Measurements from ENCODE around the gene PXDN.
"Not testable (repeated sequence)": the region's sequence is repeated elsewhere in the genome, so short reads cannot be mapped to it uniquely, and the experiment has no call there.

Gene PXDN

DNA sequence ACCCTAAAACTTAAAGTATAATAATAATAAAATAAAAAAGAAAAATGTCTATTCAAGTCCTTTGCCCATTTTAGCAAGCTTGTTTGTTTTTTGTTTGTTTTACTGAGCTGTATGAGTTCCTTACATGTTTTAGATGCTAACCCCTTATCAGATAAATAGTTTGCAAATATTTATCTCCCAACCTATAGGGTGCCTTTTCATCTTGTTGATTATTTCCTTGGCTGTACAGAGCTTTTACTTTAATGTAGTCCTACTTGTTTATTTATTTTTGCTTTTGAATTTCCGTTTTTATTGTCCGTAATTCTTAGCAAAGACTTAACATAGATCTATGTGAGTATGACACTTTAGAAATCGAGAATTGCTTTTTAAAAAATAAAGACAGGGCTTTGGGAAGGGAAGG is 17.8 kb downstream of the PXDN start:
- DNase-seq (ENCODE audit: low read depth in 2 of 2) = no peak

DNA sequence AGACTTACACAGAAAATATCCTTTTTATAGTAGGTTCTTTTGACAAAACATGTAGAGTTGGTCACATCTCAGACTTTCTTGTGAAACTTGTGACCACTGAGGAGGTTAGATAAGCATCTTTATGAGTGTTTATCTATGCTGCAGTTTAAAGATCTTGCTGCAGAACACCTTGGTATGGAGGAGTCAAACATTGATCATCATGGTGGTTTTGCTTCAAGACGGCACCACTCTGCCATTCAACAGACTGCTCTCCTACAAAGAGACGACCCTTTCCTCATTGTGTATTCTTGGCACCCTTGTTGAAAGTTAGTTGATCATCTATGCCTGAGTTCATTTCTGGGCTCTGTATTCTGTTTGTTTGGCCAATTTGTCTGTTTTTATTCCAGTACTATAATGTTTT is 20.0 kb downstream of the PXDN start:
- DNase-seq (ENCODE audit: low read depth in 2 of 2) = not testable (repeated sequence)

DNA sequence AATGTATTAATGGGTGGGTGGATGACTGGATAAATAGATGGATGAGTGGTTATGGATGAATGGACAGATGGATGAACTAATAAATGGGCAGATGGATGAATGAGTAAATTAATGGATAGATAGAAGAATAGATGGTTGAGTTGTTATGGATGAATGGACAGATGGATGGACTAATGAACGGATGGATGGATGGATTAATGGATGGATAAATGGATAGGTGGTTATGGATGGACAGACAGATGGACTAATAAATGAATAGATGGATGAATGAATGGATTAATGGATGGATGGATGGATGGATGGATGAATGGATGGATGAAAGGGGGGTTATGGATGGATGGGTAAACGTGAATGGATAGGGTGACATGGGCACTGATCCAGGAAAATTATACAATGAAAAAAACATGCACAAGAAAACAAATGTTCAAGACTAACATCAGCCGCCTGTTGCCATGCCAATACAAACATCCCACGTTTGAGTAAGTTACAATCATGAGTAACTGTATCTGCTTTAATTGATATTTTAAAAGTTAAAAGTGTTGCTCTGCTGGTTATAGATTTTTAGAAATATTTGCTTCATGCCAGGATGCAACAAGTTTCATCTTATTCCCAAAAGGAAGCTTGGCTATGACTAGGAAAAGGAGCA is 20.8 kb downstream of the PXDN start:
- no peak for DNase-seq (ENCODE audit: low read depth in 2 of 2)

DNA sequence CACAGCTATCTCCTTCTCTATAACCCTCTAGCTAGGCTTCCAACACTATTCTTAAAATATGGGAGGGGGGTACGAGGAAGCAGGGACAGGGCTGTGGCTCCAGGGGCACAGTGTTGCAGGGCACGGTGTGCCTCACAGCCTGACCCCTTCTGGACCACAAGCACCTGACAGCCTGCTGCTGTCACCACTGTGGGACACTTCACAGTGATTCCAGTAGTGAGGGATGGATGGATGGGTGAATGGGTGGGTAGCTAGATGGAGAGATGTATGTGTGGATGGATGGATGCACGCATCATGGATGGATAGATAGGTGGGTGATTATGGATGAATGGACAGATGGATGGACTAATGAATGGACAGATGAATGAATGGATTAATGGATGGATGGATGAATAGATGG is 21.6 kb downstream of the PXDN start:
- DNase-seq (ENCODE audit: low read depth in 2 of 2) = no peak

DNA sequence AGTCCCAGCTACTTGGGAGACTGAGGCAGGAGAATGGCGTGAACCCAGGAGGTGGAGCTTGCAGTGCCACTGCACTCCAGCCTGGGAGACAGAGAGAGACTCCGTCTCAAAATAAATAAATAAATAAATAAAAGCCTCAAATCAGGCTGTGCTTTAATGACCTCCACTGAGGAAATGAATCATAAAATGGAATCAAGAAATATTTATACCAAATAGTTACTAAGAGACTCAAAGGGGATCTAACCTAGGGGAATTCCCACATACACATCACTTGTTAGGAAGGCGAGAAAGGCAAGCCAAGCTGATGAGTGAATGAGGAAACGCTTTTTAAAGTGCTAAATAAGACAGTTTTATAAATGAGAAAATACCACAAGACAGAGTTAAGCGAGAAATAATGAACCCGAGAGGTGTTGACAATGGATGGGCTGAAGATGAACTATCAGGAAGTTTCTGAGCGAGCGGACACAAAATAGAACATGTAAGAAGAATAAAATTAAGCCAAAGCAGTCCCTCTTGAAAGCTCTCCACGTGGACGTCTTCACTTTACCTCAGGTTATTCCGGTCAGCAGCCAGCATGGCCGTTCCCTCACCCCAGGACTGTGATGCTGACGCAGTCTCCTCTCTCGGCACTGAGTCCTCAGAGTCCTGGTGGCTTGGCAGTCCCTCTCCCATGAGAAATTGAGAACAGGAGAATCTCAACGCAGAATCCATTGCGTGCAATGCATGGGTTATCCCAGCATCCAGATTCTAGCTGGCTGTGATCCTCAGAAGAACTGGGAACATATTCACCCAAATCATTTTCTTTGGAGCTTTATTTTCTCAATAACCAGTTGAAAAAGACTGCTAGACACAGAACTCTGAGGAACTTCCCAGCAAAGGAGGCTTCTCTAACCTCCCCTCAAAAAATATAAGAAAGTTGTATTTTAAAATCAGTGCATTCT is 22.3 kb downstream of the PXDN start:
- no peak for DNase-seq (ENCODE audit: low read depth in 2 of 2)

DNA sequence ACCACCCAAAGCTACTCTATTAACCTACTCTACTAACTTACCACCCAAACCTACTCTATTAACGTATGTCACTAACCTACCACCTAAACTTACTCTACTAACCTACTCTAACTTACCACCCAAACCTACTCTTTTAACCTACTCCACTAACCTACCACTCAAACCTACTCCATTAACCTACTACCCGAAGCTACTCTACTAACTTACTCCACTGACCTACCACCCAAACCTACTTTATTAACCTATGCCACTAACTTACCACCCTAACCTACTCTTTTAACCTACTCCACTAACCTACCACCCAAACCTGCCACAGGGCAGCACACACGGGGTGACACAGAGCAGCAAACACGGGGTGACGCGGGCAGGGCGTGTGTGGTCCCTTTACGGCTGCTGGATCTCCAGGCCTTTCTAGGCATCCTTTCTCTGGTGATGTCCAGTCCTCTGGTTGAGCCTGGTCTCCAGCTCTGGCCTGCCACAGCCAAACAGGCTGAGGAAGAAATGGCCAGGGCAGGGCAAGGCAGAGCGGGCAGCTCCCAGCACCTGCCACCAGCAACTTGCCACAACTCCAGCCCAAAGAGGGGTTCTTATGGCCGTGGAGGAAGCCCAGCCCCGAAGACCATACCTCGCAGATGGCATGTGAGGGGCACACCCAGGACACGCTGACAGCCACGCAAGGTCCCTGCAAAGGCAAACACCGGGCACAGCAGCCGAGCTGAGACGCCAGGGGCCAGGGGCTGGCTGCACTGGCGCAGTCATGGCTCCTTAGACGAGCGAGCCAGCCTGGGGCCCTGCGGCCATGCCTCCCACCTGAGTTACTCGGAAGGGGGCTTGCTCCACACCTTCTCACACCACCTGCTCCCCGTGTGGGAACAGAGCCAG is 25.7 kb downstream of the PXDN start:
- no peak for DNase-seq (ENCODE audit: low read depth in 2 of 2)

DNA sequence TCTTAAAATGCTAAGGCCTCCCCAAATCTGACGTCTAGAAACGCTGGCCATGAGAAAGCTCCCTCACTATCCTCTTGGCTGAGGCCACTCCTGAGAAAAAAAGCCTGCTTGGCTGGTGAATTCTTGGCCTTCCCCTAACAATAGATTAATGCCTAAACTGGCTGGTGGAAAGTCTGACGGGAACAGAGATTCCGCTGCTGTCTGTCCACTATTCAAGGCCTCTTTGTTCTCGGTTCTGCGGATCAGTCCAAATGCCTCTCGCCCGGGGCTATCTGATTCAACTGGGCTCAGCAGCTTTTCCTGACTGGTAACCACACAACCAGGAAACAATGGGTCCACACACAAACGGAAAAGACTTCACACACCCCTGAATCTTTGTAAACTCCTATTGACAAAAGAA is 27.2 kb downstream of the PXDN start:
- DNase-seq (ENCODE audit: low read depth in 2 of 2) = no peak

DNA sequence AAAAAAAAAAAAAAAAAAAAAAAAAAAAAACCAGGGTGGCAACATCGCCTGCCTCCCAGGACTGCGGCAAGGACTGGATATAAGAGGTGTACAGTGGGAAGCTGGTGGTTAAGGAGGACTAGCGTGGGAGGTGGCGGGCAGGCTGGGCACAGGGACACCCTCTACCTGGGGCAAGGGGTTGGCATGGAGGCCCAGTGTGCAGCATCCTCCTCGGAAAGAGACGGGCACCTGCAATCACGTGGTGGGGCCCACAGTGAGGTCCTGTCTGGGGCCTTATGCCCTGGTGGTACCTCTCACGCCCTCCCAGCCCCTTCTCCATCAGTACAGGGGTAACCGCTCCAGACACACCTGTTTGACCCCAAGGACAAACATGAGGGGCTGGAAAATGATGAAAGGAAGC is 27.9 kb downstream of the PXDN start:
- DNase-seq (ENCODE audit: low read depth in 2 of 2) = no peak

DNA sequence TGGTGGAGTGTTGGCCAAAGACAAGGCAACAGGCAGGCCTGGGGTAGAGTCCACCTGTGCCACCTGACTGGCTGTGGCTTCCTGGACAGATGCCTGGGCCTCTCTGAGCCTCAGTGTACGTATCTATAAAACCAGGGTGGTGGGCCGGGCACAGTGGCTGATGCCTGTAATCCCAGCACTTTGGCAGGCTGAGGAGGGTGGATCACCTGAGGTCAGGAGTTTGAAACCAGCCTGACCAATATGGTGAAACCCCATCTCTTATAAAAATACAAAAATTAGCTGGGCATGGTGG is 28.4 kb downstream of the PXDN start:
- not testable (repeated sequence) for DNase-seq (ENCODE audit: low read depth in 2 of 2)

DNA sequence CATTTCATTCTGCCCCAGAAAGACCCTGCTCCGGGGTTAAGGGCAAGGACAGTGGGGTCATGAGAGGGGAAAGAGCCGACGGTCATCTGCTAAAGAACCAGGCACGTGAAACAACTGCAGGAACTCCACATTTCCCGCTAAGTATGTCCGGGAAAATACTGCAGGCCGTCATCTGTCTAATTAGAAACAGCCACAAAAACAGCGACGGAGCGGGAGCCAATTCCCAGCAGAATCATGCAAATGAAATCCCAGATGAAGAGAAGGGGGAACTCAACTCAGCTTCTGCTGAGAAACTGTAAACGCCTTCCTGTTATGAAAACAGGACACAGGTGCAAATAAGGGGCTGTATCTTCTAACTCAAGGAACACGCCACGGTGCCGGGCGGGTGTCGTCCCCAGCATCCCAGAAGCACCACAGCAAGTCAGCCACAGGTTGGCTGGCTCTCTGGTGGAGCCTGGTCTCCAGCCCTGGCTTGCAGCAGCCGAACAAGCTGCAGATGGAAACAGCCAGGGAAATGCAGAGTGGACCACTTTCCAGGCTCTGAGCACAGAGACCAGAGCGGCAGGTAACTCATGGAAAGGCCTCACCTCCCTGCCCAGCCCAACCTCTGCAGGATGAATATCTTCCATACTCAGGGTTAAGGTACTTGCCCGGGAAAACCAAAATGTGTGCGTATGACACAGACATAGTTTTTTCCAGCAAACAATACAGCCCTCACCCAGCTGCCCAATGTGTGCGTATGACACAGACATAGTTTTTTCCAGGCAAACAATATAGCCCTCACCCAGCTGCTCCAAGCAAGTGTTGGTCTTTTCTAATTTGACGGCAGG is 28.9 kb downstream of the PXDN start:
- no peak for DNase-seq (ENCODE audit: low read depth in 2 of 2)

DNA sequence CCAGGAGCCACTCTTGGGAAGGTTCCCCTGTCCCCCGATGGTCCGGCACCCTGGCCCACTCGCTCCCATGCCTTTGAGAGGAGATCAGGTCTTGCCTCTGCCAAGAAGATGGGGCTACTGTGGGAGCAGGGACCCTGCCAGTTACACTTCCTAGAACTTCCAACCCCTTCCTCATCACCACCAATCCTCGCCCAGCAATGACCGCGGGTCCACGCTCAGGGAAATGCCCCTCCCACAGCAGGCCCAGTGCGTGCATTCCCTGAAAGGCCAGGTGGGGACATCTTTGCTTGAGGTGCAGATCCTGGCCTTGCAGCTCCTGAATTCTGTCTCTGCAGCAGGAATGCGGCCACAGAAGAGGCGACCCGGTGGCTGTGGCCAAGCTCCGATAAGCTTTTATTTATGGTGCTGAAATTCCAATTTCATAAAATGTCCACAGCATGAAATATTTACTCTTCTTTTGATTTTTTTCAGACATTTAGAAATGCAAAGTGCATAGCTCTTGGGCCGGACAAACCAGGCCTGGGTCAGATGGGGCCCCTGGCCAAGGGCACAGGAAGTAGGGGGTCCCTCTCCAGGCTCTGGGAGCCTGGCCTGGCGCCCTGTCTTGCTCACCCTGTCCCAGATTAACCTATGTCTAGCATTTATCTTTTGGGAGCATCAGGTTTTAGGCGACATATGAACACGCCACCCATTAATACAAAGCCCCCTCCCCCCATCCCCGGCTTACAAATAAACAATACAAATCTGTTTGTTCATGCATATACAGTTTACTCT is 29.8 kb downstream of the PXDN start:
- no peak for DNase-seq (ENCODE audit: low read depth in 2 of 2)

DNA sequence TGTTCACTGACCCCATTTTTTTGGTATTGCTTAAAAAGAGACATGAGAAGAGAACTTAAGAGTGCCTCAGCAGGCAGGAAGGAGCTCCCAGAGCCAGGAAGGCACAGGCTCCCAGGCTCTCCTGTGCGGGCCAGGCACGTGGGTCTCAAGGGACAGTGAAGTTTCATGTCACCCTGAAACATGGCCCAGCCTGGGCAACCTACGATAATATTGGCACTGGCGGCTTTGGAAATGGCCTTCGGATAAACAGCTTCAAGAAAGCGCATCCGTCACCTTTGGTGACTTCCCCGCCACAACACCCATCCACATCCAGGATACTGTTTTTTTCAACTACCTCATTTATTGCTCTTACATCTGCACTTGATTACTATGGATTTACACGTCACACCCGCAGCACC is 30.5 kb downstream of the PXDN start:
- DNase-seq (ENCODE audit: low read depth in 2 of 2) = no peak

DNA sequence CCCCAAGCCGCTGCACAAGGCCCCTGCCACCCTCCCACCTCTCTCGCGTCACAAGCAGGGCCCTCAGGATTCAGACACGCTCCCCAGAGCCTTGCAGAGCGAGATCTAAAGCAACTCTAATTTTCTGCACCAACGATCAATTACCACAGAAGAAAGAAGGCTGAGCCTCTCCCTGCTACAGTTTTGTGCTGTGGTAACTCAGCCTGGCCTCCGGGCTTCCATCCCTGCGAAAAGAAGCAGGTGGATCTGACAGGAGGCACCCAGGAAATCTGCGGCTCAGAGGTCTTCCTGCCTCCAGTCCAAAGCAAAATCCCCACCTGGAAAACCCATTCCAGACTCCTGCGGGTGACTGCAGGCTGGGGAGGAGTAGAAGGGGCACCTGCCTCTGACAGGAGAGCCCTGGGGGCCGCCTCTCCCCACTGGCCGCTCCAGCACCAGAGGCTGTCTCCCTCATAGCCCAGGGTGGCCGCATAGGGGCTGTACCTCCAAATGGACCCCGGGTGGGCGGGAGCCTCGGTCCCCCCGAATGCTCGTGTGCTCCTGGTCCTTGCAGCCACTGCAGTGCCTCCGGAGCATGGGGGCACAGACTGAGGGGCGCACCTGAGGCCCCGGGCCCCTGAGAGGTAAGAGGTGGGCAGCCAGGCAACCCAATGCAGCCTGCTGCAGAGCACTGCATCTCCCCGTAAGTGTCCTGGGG is 31.0 kb downstream of the PXDN start:
- DNase-seq (ENCODE audit: low read depth in 2 of 2) = no peak

DNA sequence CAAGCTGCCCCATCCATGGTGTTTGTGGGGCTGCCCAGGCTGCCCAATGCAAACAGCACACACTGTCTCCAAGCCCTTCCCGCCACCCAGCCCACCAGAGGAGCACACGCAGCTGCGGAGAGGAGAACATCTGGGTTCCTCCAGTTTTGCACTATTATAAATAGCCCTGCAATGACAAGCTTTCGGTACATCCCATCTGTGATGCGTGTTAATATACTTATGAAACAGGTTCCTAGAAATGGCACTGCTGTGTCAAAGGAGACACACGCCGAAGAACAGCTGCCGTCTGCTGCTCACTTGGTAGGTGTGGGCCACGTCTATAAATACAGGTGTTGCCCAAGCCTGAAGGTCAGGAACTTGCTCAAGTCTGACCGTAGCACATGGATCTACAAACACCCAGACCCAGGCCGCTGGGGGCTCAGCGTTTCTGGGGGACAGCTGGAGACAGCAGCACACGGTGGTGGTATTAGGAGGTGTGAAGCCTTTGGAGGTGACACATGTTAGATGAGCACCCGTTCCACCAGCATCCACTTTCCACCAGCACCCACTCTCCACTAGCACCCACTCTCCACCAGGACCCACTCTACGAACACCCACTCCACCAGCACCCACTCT is 34.3 kb downstream of the PXDN start:
- DNase-seq (ENCODE audit: low read depth in 2 of 2) = no peak

DNA sequence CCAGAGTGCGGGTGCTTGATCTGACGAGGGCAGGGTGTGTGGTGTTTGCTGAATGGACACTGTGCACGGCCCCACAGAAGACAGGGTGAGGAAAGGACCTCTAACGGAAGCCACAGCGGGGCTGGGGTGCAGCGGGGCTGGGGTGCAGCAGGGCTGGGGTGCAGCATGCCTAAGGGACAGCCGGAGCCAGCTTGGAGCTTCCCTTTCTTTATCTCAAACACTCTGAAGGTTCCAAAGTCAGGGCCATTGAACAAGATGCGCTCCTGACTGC is 35.0 kb downstream of the PXDN start:
- DNase-seq (ENCODE audit: low read depth in 2 of 2) = no peak

DNA sequence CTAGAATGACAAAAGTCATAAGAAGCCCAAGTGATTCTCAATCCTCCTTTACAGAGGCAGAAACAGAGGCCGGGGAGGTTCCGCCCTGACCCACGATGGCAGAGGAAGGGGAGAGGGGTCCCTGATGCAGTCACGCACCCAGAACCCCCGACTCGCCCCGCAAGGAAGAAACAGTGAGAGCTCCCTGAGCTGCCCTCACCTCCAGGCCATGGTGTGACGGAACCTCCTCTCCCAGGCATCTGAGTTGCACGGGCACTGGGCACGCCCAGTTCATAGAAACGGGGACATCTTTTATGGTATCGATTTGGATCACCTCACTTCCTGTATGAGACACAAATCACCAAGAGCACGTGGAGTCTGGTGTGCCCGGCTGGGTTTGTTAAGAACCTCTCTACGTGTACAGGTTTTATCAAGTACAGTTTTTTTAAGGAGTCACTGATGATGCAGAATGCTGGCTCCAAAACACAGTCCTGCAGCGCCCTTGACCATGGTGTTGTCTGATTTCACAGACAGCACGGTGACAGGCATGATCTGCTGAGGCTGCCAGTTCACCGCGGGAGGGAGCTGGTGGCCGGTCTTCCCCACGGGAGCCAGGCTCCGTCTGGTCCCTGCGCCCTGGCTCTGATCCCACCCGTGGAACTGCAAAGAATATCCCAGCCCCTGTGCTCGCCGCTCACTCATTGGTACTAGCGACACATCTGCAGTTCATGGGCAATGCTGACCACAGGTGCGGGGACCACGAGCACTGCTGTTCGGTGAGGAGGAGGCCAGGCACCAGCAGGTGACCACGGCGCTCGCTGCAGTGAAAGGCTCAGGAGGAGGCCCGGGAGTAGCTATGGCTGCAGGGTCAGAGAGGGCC is 35.6 kb downstream of the PXDN start:
- DNase-seq (ENCODE audit: low read depth in 2 of 2) = no peak

DNA sequence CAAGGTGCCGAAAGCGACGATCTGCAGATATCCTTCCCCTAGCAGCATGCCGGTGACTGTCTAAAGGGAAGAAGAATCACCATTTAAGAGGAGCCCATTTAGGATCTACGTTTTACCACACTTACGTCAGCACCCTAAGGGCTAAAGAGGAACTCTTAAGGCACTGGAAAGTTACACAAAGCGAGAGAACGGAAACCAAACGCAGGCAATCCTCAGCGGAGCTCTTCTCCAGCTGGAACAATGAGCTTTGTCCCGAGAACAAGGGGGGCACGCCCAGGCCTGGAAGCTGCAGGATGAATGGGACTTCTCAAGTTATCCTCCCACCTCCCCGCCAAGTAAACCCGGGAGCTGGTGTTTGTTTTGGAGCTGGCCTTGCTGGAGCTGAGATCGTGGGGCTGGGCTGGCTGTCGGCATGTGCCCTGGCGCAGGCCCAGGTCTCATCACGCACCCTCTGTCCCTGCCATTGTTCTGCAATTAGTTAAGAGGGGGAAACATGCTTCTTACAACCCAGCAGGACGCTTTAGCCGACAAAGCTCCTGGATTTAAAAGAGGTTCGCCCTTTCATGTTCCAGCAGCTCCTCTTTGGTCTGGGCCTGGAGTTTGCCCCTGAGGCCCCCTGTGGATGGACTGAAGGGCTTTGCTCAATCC is 36.4 kb downstream of the PXDN start:
- DNase-seq (ENCODE audit: low read depth in 2 of 2) = no peak

DNA sequence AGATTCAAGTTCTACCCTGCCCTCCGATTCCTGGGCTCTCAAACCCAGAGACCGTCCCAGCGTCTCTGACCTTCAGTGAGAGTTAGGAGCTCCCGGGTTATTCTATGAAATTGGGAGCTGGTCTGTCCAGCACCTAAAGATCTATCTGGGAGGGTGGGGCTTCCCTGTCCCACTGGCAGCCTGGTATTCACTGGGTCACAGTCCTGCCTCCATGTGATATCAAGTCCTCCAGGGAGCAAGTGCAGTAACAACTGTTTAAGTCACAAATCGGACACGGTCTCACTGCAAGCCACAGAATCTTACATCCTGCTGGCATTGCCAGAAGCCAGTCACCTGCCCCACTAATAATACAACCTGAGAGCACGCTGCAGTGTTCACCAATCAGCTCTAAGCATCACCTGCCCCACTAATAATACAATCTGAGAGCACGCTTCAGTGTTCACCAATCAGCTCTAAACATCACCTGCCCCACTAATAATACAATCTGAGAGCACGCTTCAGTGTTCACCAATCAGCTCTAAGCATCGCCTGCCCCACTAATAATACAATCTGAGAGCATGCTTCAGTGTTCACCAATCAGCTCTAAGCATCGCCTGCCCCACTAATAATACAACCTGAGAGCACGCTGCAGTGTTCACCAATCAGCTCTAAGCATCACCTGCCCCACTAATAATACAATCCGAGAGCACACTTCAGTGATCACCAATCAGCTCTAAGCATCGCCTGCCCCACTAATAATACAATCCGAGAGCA is 38.0 kb downstream of the PXDN start:
- DNase-seq (ENCODE audit: low read depth in 2 of 2) = not testable (repeated sequence)
